SKM-1 (cell line): ENCODE data around the gene ERVMER34-1.
A peak's percentile ranks its signal among the peaks of the same experiment; 100 is the strongest.

Source experiments
- DNase-seq: peaks from one replicate; lab custom pipeline; 2025; ENCODE audit not compliant: unreplicated experiment; lab: John Stamatoyannopoulos, UW

ERVMER34-1 gene

DNA sequence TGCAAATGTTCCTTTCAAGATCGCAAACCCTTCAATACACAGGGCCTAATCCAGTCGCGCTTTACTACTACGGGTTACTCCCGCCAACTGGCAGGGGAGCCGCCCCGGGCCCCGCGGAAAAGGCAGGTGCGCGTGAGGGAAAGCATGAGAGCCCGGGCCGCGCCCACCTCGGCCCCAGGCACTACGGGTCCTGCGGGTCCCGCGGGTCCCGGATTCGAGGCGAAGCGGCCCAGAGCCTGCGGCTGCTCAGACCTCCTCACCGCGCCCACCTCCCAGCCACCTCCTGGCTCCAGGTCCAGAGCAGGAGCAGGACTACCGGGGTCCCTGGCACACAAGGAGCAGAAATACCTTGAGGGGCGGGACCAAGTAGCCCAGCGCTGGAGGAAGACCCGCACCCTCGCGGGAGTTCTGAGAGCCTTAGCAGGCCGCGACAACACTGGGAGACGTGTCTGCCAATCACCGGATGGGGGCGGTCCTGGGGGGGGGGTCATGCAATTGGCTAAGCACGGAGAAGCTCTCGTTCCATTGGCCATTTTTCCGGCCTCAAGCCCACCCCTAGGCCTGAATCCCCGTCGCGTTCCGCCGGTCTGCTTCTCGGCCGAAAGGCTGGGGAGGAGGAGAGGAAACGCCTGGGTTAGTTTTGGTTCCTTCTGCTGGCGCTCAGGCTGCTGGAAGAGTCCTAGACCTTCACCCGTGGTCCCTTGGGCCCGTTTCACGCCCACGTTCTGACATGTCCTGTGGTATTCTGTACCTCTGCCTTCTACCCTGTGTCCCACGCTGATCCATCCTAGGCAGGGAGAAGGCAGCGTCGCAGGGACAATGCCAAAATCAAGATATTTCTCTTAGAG, 29.0 kb downstream of the ERVMER34-1 start:
- peak; percentile 78 for DNase-seq

DNA sequence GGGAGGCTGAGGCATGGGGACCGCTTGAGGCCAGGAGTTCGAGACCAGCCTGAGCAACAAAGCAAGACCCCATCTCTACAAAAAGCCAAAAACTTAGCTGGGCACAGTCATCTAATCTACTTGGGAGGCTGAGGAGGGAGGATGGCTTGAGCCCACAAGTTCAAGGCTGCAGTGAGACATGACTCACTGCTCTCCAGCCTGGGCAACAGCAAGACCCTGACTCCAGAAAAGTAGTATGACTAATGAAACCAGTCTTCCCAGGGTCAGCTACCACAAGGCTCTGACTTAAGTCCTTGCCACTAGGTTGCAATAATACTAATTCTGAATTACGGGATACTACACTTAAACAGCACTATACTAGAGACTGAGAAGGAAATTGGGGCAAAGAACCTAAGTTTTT, 33.1 kb downstream of the ERVMER34-1 start:
- DNase-seq, result no peak

DNA sequence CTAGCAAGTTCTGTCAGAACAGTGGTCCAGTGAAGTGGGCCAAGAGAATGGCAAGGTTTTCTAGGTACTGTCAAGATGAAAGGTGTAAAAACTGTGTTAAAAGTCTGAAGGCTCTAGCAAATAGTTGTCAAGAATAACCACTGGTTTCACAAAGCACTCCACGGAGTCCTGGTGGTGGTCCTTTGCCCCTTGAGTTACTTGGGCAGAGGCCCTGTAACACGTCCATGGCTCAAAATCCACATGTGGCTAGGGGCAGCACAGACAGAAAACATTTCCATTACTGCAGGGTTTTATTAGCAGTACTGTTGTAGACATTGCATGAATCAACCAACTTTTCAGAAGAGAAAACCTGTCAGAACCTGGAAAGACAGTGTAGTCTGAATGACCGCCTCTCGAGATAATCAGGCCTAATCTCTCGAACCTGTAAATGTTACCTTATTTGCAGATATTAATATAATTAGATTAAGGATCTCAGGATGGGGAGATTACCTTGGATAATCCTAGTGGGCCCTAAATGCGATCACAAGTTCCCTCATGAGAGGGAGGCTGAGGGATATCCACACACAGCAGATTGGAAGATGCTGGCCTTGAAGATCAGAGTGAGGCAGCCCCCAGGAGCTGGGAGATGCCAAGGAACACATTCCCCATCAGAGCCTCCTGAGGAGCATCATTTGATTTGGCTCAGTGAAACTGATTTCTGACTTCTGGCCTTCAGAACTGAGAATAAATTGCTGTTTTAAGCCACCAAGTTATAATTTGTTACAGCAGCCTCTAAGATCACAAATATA, 34.7 kb downstream of the ERVMER34-1 start:
- no peak for DNase-seq

DNA sequence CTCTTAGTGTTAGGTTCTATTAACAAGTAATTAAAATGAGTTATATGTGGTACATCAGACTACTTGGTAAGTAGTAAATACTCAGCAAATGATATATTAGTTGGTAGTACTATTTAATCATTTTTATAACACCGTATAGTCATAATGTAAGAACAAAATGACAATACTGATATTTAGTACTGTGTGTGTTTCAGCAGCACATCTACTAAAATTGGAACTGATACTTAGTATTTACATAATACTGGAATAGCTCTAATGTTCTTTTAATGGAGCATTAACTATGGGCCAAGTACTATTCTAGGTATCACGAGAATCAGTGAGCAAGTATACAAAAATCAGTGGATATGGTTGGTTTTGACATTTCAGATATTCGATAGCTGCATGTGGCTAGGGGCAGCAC, 35.3 kb downstream of the ERVMER34-1 start:
- DNase-seq, result no peak

DNA sequence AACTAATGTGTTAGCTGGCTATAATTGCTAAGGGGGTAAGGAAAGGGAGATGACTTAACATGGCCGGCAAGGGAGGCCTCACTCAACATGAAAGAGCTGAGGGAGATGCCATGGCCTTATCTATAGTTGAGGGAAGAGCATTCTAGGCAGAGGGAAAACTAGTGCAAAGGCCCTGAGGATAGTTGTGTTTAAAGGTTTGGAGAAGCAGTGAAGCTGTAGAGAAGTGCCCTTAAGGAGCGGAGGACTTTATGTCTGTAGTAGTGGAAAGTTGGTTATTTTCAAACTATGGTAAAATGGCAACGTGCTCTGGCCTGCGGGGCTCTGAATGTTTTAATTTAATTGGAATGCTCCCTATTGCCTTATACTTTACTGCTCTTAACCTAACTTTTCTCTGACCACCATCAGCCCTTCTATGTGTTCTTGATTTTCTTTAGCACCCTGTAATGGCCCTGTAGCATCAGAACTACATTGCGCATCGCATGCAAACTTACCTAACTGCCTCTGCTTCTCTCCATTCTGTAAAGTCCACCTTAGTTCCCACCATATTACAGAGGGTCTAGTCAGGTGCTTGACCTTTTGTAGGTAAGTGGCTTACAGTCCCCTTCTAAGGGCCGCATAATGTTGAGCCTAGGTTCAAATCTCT, 35.8 kb downstream of the ERVMER34-1 start:
- no peak for DNase-seq

DNA sequence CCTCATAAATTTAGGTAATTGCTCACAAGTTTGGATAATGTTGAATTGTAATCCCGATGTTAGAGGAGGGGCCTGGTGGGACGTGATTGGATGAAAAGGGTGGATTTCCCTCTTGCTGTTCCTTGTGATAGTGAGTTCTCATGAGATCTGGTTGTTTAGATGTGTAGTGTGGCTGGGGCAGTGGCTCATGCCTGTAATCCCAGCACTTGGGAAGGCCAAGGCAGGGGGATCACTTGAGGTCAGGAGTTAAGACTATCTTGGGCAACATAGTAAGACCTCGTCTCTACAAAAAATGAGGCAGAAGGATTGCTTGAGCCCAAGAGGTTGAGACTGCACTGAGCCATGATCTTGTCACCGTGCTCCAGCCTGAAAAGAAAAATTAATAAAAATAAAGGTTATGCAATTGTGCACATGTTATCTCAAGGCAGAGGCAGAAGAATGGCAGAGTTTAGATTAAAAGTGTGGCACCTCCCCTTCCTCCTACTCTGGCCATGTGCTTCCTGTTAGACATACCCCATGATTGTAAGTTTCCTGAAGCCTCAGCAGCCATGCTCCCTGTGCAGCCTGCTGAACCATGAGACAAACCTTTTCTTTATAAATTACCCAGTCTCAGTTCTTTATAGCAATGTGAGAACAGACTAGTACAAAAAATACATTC, 36.5 kb downstream of the ERVMER34-1 start:
- no peak for DNase-seq

DNA sequence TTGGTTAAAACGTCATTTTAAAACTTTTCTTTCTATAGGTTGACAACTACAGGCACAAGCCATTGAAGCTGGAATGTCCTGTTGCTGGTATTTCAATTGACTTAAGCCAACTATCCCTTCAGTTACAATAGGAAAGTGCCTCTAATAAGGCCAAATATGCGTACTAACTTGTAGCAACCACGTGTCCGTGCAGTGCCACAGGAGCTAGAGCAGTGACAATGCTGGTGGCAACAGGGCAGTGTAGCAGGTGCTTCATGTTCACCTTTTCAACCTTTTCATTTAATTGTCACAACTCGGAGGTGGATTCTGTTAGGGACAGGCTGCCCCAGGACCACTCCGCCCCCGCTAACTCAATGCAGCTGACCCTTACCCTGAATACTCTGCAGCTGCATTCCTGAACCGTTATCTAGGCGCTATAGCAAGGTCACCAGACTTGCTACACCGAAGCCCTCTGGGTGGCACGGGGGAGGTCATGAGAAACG, 37.7 kb downstream of the ERVMER34-1 start:
- no peak for DNase-seq

DNA sequence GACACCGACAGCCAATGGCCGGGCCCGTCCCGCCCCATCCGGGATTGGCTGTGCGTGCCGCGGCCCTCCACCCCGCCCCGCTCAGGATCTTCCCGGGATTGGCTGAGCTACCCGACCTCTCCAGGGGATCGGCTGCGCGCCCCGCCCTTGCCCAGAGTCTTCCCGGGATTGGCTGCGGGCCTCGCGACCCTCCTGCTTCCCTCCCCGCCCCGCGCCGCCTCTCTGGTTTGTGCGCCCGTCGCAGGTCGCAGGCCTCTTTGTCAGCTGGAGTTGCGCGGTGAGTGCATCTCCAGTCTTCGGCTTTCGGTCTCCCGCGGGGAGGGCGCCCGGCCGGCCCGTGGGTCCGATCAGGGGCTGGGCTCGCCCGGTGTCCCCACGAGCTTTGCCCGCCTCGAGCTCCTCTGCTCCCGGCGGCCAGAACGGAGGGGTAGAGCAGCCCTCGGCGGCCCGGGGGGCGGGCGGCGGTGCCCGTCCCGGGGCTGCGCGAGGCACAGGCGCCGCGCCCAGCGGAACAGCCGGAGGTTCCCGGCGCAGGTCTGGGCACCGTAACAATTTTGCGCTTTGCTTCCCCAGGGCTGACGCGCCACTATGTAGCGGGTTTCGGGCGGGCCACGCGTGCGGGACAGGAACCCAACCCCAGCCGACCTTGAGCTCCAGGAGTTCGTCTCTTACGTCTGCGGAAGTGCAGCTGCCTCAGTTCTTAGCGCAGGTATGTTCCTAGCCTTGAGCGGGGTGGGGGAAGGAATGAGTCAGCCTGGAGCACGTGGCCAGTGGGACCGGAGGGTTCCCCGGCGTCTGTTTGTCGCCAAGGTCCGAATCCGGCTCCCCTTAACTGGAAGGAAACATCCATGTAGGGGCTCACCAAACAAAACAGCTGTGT, 38.7 kb downstream of the ERVMER34-1 start:
- DNase-seq, result peak; percentile 87

DNA sequence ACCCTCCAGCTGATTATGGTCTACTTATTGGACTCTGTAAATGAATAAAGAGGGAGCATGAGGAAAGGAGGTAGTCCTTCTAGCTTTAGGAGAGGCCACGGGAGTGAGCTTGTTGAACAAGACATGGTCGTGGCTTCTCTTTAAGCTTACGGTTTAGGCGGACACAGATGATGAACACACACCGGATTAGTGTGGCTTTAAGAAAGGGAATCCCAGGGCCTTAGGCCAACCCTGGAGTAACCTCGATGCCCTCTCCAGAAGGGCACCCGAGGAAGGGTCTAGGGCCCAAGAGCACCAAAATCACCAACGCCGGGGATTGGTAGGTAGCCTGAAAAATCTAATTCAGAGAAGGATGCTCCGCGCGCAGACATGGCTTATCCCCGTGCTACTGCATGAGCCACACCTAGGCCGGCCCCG, 39.4 kb downstream of the ERVMER34-1 start:
- DNase-seq, result no peak

DNA sequence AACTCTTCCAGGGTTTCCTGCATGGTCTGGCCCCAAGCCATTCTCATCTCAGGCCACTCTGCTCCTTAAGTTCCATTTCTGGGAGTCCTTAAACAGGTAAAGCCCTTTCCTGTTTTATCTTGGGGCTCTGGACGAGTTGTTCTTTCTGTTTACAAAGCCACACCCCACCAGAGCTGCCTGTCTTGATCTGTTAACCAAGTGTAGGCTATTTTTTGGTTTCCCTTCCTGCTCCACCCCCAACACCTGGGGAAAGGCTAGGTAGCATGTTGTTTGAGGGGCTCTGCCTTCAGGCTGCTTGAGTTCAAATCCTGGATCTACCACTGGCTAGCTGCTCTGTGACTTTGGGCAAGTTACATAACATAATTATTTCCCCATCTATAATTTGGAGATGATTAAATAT, 40.0 kb downstream of the ERVMER34-1 start:
- DNase-seq, result no peak

DNA sequence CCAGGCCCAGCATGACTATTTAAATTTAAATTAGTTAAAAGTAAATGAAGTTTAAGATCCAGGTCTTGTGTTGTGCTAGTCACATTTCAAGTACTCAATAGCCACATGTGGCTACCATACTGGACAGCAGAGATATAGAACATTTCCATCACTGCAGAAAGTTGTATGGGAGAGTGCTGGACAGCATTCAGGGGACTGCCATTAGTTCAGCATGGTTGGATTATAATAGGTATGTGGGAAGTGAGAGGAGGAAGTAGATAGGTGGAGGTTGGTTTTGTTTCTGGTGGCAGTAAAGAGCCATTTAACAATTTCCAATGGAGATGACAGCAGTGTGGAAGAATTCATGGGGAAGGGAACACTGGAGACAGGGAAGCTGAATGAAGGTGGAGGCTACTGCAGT, 42.1 kb downstream of the ERVMER34-1 start:
- DNase-seq, result no peak

DNA sequence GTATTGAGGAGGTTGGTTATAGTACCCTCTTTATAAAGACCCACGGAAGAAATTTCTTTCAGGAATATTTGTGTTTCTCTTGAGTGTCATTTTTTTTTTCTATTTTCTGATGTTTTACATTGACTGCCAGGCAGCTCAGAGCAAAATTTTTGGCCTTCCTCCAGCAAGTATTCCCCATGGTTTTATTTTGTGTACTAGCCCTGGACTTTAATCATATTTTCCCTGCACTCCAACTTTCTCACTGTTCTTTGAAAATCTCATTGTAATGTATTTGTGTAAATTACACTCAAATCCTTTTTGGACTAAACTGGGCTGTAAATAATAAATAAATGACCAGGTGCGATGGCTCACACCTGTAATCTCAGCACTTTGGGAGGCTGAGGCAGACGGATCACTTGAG, 46.6 kb downstream of the ERVMER34-1 start:
- DNase-seq, result no peak

DNA sequence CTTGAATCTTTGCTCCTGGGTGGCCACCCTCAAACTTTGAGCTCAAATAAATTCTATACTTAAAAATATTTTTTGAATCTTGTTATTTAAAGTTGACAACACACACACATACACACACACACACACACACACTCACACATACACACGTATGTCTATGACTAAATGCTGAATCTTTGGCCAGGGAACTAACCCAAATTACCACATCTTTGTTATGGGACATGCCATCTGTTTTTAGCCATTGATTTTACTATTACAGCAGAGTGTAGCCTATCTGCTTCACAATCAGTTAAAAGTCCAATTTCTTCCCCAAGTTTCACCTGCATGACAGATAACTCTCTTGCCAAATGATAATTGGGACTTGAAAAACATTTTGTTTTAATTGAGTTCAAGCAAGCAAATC, 47.1 kb downstream of the ERVMER34-1 start:
- no peak for DNase-seq

DNA sequence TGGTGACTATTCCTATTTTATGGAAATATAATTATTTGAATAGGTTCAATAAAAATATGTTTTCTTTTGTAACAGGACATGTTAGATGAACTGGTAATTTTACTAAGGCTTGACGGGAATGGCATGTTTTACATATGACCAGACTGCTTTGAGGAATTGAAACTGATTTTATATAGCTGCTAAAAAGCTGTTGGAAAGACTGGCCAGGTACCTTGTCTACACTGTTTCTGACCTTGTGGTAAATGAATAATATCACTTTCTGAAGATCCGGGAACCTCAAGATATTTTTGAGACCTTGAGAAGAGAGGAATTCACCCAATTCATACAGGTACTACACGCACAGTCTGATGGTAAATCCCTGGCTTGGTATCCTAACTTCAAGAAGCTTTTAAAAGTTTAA, 50.0 kb downstream of the ERVMER34-1 start:
- no peak for DNase-seq

DNA sequence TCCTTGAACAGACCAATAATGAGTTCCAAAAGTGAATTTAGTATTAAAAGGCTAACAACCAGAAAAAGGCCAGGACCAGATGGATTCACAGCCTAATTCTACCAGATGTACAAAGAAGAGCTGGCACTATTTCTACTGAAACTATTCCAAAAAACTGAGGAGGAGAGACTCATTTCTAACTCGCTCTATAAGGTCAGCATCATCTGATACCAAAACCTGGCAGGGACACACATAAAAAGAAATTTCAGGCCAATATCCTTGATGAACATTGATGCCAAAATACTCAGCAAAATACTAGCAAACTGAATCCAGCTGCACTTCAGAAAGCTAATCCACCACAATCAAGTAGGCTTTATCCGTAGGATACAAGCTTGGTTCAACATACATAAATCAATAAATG, 56.3 kb downstream of the ERVMER34-1 start:
- DNase-seq, result no peak

DNA sequence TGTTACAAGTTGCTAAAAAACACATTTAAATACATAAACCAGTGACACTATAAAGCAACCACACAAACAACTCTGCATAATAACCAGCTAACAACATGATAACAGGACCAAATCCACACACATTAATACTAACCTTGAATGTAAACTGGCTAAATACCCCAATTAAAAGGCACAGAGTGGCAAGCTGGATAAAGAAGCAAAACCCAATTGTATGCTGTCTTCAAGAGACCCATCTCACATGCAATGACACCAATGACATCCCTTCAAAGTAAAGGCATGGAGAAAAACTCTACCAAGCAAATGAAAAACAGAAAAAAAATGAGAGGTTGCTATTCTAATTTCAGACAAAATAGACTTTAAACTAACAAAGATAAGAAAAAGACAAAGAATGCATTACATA, 57.7 kb downstream of the ERVMER34-1 start:
- DNase-seq, result no peak
